GM18507 (cell line): Measurements from ENCODE around the gene MYH10.
A peak's percentile ranks its signal among the peaks of the same experiment; 100 is the strongest.

Experiments used
- DNase-seq: peaks from one replicate; pipeline ENCODE4 v3.0.0; 2011; ENCODE audit warnings: low read depth; ENCODE audit not compliant: insufficient read length; ENCODE audit errors: extremely low spot score
- FAIRE-seq: peaks from 2 replicates; lab custom pipeline; 2011; peaks lifted over from hg19 to GRCh38; lab: Jason Lieb, UNC

MYH10 gene

GRCh38 chr17:8611619-8612298 lies 18.8 kb downstream of the MYH10 start:
- DNase-seq (no peak), FAIRE-seq (no peak)

- no peak for FAIRE-seq
- no peak for DNase-seq
These were observed 19.4 kb downstream of the MYH10 start for GRCh38 chr17:8611137-8611536.

GRCh38 chr17:8610558-8610957 lies 20.0 kb downstream of the MYH10 start:
- FAIRE-seq (no peak), DNase-seq (no peak)

GRCh38 chr17:8609910-8610309 lies 20.6 kb downstream of the MYH10 start:
- FAIRE-seq, result no peak
- DNase-seq, result no peak

- FAIRE-seq (no peak), DNase-seq (no peak)
These were observed 22.5 kb downstream of the MYH10 start for GRCh38 chr17:8608001-8608400.

GRCh38 chr17:8606401-8606800 lies 24.1 kb downstream of the MYH10 start:
- FAIRE-seq (no peak), DNase-seq (no peak)

- no peak for FAIRE-seq
These were observed 27.8 kb downstream of the MYH10 start for GRCh38 chr17:8602679-8603078.

GRCh38 chr17:8599351-8600011 lies 31.0 kb downstream of the MYH10 start:
- no peak for FAIRE-seq
- DNase-seq, result no peak

More at GRCh38 chr17:8602679-8603078, 27.8 kb downstream of the MYH10 start:
- DNase-seq, result no peak

GRCh38 chr17:8598913-8599312 lies 31.6 kb downstream of the MYH10 start:
- DNase-seq (no peak), FAIRE-seq (no peak)

GRCh38 chr17:8593830-8594229 lies 36.7 kb downstream of the MYH10 start:
- DNase-seq, result no peak
- no peak for FAIRE-seq

- FAIRE-seq (no peak), DNase-seq (no peak)
These were observed 37.2 kb downstream of the MYH10 start for GRCh38 chr17:8593276-8593675.

- FAIRE-seq (no peak), DNase-seq (no peak)
These were observed 41.5 kb downstream of the MYH10 start for GRCh38 chr17:8588877-8589554.

GRCh38 chr17:8586766-8587165 lies 43.8 kb downstream of the MYH10 start:
- no peak for DNase-seq
- FAIRE-seq, result no peak

GRCh38 chr17:8585911-8586310 lies 44.6 kb downstream of the MYH10 start:
- FAIRE-seq, result no peak

GRCh38 chr17:8583954-8584353 lies 46.6 kb downstream of the MYH10 start:
- DNase-seq, result no peak
- FAIRE-seq, result no peak

More at GRCh38 chr17:8585911-8586310, 44.6 kb downstream of the MYH10 start:
- DNase-seq, result no peak

GRCh38 chr17:8580952-8581658 lies 49.4 kb downstream of the MYH10 start:
- FAIRE-seq (peak; percentile 69), DNase-seq (no peak)

- DNase-seq (no peak), FAIRE-seq (peak; percentile 51)
These were observed 52.7 kb downstream of the MYH10 start for GRCh38 chr17:8577868-8578267.

GRCh38 chr17:8576559-8577294 lies 53.8 kb downstream of the MYH10 start:
- DNase-seq, result no peak
- FAIRE-seq, result no peak

GRCh38 chr17:8574687-8575086 lies 55.8 kb downstream of the MYH10 start:
- FAIRE-seq, result no peak
- no peak for DNase-seq
